ENCODE results near the gene HYAL4.

- TF ChIP-seq POLR2A (IDR thresholded peaks at IDR 0.05; ENCODE audit: low read depth, low read length) (no peak), POLR2AphosphoS5 (IDR thresholded peaks at IDR 0.05; ENCODE audit: low read depth, low read length) (no peak), TAF1 (IDR thresholded peaks at IDR 0.05; ENCODE audit: borderline replicate concordance, low read depth, low read length) (no peak)
These were observed 78.6 kb downstream of the HYAL4 start for GRCh38 chr7:123923599-123923998.
